Raji (cell line): ENCODE results near the gene ETV7.

ENCODE experiments used
- POLR2A ChIP-seq: IDR thresholded peaks from 2 replicates; pipeline ENCODE4 v1.6.1; 2011; ENCODE audit warnings: low read depth, low read length, control low read depth; ENCODE audit not compliant: insufficient read depth

The ETV7 gene

GRCh38 chr6:36355819-36356218, 31.6 kb downstream of the ETV7 start:
- no peak for TF ChIP-seq POLR2A

DNA sequence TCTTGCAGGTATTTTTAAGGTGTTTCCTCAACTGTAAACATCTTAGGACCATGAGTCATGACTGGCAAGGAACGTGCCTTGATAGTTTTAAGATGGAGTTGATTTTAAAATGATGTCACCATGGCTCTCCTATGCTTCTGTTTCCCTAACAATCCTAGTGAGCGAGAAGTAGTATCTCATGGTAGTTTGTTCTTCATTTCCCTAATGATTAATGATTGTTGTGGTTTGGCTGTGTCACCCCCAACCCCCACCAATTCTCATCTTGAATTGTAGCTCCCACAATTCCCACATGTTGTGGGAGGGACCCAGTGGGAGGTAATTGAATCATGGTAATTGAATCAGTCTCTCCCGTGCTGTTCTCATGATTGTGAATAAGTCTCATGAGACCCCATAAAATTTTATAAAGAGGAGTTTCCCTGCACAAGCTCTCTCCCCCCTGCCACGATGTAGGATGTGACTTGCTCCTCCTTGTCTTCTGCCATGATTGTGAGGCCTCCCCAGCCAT, 34.0 kb downstream of the ETV7 start:
- TF ChIP-seq POLR2A: no peak

- no peak for TF ChIP-seq POLR2A
Observed at GRCh38 chr6:36352477-36353157, 34.9 kb downstream of the ETV7 start.

DNA sequence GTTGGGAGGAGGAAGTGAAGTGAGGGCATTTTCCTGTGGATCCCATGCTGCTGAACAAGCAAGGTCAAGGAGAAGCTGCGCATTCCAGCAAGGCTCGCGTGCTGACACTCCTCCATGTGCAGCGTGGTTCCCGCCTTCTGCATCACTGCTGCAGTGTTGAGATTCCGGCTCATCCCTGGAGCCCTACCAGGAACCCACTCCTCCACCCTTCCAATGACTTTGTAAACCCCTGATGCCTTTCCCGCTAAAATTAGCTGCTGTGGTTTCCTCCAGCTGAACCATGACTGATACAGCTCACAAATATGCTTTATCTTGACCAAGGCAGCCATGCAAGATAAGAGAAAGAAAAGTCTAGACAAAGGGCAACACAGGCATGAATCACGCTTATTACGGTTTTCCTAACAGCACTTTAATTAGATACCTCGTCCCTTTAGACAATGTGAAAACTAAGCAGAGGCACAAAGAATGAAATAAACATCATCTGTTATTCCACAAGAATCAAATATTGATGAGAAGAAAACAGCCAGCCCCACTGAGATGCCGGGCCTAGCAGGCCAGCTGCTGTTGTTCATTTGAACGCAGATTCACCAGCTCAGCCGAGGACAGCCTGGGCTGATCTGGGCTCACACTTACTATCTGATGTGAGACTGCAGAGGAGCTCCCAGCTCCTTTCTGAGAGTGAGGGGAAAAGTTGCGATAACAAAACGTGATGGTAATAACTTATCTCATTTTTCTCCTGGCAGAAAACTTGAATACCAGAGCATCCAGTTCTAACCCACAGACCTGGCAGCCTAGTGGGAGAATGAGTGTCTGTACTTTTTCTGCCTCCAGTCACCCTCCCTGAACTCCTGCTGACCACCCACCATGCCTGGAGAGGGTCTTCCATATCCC, 36.5 kb downstream of the ETV7 start:
- no peak for TF ChIP-seq POLR2A

GRCh38 chr6:36350082-36350481, 37.4 kb downstream of the ETV7 start:
- no peak for TF ChIP-seq POLR2A

GRCh38 chr6:36349240-36349639, 38.2 kb downstream of the ETV7 start:
- no peak for TF ChIP-seq POLR2A

DNA sequence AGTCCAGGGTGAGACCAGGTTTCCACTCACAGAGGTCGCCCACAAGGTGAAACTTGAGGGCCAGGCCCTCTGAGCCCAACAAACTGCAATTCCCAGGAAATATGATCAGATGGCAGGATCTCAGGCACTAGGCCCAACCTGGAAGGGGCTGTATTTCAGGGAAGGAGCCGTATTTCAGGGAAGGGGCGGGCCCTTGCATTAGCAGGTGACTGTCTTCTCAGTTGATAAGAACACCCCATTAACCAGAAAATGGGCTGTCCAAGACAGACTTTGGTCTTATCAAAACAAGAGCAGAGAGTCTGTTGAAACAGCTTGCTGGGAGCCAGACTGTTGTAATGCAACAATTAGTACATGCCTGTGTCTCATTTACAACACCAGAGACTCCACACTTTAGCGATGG, 39.8 kb downstream of the ETV7 start:
- TF ChIP-seq POLR2A: no peak

GRCh38 chr6:36346486-36347273, 40.8 kb downstream of the ETV7 start:
- TF ChIP-seq POLR2A: no peak

DNA sequence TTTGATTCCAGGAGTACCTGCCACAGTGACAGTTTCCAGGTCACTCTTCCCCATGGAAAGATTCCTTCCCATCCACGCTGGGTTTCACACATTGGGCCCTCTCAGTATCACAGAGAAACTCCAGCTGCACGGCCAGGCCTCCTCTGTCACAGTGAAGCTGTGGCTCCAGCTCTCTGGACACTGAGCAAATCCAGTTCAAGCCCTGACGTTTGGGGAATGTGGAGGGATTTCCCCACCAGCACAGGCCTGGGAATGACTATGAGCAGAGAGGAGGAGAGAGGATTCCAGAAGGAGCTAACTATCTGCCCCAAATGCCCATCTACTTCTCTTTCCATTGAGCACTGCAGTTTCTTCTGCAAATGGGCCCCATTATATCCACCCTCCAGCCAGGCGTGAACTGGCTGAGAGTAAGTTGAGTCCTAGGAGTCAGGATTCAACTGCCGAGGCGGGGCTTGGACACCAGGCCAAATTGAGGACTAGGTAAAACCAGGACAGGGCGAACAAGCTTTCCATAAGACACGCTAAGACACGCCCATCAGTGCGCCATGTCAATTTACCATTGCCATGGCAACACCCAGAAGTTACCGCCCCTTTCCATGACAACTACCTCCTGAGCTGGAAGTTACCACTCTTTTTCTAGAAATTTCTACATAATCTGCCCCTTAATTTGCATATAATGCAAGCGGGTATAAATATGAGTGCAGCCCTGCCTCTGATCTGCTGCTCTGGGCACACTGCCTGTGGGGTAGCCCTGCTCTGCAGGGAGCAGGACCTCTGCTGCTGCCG, 41.6 kb downstream of the ETV7 start:
- no peak for TF ChIP-seq POLR2A

DNA sequence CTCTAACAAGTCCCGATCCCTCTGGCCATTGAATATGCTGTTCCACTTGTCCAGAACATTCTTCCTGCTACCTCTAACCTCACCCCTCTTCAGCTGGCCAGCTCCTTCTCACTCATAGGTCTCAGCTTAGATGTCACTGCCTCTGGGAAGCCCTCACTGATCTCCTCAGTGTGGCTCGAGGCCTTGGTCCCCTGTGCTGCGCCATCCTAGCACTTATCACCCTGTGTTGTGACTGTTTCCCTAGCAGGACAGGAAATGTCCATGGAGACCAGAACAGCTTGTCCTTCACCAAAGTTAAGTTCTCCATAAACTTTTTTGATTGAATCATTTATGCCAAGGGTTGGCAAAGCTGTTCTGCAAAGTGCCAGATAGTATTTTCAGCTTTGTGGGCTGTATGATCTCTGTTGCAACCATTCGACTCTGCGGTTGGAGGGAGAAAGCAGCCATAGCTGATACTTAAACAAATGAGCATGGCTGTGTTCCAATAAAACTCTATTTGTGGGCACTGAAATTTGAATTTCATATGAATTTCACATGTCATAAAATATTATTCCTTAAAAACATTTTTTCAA, 44.3 kb downstream of the ETV7 start:
- TF ChIP-seq POLR2A: no peak

GRCh38 chr6:36340618-36341454, 46.6 kb downstream of the ETV7 start:
- TF ChIP-seq POLR2A: no peak

DNA sequence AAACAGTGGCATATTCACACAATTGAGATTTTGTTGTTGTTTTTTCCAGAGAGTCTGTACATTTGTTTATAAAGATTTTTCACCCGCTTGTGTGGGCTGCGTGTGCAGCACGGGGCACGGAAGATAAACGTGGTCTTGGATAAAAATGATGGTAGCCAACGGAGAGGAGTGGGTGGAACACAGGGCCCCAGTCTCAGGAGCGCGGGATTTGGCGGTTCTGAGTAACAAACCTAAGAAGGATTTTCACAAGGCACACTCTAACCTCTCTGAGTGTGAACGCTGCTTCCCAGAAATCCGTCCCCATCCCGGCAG, 47.2 kb downstream of the ETV7 start:
- TF ChIP-seq POLR2A: no peak

- no peak for TF ChIP-seq POLR2A
Observed at GRCh38 chr6:36339146-36339545, 48.3 kb downstream of the ETV7 start.

- TF ChIP-seq POLR2A: no peak
Observed at GRCh38 chr6:36337814-36338213, 49.7 kb downstream of the ETV7 start.
